CD4-positive, alpha-beta T cell treated with Interleukin-4 for 1 hour (primary cell): ENCODE data around the gene TJP2.

Experiments used
- DNase-seq, 2 donors: peaks; one replicate each; pipeline ENCODE4 v3.0.0-alpha.2; 2020 to 2022

TJP2 gene

GRCh38 chr9:69193685-69194032, 19.6 kb downstream of the TJP2 start:
- DNase-seq, result no peak

GRCh38 chr9:69194702-69195418, 20.8 kb downstream of the TJP2 start:
- DNase-seq, result no peak

- DNase-seq, result no peak
Observed at GRCh38 chr9:69195668-69196067, 21.6 kb downstream of the TJP2 start.

GRCh38 chr9:69197687-69198086, 23.6 kb downstream of the TJP2 start:
- no peak for DNase-seq

DNA sequence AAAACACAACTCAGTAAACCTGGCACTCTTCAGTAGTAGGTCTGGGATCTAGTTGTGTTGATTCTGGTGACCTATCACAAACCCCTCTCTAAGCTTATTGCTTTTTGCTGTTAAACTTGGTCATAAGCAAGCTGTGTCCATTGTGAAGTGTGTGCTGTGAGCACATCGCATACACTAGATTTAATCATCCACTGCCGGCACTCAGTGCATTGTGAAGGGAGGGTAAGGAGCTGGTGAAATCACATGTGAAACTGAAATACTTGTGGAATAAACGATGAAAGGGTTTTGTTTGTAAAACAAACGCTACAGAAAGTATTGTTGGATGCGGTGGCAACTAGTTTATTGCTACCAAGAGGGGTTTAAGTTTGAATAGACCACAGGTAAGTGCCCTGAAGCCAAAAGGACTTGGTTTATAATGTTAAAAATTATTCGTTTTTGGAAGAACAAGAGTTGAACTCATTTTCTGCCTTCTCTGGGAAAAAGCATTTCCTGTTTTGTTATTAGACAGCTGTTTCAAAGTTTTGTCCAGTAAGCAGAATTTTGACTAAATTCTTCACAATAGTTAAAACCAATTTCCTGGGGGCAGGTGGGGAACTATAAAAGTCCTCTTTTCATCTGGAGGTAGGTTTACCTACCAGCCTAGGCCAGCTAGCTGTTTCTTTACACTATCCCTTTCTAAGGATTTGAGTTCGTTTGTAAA, 24.6 kb downstream of the TJP2 start:
- no peak for DNase-seq

DNA sequence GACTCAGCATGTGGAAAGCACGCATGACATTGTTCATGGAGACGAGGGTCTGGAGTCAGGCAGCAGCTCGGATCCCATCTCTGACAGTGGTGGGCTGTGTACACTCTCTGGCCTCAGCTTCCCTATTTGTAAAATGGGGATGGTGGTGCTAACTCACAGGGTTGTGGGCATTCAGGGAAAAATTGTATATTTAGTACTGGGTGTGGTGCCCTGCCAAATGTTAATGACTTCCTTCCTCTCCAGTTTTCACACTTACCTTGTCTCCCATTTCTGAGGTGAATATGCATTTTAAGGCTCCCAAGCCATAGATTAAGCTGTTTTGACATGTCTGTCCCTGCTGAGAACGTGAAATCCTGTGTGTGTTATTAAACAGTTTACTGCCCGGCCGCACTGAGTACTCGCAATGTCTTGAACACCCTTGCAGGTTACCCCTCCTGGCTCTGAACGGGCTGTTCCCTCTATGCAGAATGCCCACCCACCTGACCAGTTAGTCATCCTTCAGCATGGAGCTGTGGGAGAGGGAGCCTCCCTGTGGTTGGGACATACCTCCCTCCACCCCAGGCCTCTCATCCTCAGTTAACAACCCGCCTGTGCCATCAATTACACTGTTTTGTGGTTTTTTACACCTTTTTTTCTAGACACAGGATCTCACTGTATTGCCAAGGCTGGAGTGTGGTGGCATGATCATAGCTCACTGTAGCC, 25.8 kb downstream of the TJP2 start:
- no peak for DNase-seq

- no peak for DNase-seq
Observed at GRCh38 chr9:69202556-69202955, 28.5 kb downstream of the TJP2 start.

DNA sequence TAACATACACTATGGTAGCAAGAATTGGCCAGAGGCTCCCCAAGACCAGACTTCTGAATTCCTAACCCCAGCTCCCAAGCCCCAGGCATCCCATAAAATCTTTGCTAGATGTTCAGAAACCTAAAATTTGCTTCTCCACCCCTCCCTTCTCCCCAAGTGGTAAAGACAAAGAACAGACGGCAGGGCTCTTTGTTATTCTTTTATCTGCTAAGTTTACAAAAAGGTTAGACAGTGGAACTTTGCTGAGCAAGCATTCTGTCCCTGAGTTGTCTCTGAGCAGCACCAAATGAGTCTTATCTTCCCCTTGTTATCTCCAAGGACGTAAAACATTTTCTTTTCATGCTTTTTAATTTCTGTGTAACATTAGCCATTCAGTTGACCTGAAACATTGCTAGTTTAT, 30.2 kb downstream of the TJP2 start:
- DNase-seq, result no peak

- no peak for DNase-seq
Observed at GRCh38 chr9:69204849-69205248, 30.8 kb downstream of the TJP2 start.

- DNase-seq, result no peak
Observed at GRCh38 chr9:69206047-69206446, 32.0 kb downstream of the TJP2 start.

GRCh38 chr9:69207503-69207902, 33.4 kb downstream of the TJP2 start:
- DNase-seq, result no peak

DNA sequence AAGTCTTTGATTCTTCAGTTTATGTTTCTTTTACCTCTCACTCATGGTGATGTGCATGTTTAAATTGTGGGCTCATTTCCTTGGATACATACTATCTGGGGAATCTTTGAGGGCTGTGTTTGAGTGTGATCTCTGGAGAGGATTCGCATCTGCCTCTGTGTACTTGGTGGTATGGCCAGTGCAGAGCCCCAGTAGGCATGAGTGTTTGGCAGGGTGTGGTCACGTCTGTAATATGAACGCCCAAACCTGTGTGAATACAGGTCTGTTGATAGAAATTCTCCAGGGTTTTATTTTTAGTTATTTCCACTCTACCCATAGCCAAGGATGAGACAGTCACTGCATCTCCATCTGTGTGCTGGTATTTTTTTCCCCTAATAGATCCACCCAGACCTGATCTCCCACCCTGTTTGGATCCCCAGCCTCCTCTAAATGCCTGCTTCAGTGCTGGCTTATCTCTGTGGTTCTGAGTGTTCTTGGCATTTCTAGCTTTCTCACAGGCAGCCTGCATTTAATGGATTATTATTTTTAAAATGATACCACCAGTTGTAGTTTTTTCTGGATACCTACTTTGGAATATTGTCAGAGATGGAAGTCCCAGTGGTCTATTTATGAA, 37.5 kb downstream of the TJP2 start:
- DNase-seq, result no peak

DNA sequence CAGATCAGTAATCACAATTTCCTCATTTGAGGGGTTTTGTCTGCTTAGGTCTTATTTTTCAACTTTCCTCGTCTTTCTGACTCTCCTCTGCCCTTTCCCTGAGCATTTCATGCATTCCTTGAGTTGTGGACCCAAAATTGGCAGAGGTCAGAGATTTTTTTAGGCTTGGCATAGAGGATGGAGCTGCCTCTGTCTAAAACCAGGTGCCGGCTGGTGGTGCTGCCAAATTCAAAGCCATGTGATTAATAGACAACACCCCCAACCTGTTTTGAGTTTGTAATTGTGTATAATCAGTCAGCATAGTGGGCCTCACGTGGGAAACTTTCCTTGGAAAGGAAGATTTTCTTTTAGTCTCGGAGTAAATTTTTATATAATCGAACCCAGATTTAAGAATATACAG, 39.6 kb downstream of the TJP2 start:
- DNase-seq, result no peak

DNA sequence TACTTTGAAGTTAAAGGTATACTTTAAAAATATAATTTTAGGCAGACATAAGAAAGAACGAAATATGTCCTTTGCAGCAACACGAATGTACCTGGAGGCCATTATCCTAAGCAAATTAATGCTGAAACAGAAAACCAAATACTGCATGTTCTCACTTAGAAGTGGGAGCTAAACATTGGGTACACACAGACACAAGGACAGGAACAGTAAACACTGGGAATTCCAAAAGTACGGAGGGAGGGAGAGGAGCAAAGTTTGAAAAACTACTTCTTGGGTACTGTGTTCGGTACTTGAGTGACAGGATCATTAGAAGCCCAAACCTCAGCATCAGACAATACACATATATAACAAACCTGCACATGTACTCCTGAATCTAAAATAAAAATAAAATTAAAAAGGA, 40.9 kb downstream of the TJP2 start:
- DNase-seq, result no peak

DNA sequence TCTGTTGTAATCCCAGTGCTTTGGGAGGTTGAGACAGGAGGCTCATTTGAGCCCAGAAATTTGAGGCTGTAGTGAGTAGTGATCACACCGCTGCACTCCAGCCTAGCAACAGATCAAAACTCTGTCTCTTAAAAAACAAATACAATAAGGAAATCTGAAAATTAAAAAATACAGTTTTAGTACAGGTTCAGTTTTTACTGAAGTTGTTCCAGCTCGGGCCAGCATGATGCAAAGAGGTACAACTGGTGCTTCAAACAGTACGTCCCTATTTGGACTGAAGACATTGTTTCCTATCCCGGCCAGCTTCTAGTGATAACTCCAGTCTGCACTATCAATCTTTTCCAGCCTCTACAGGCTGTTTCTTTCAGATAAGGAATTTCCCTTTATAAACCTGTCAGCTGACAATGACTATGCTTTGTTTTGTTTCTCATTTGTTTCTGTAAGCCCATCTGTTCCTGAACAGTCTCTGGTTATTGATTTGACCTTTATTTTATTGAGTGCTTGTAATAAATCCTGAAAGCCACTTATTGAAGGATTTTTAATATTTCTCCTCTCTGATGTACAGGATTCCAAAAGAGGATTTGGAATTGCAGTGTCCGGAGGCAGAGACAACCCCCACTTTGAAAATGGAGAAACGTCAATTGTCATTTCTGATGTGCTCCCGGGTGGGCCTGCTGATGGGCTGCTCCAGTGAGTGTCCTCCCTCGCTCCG, 41.9 kb downstream of the TJP2 start:
- no peak for DNase-seq

DNA sequence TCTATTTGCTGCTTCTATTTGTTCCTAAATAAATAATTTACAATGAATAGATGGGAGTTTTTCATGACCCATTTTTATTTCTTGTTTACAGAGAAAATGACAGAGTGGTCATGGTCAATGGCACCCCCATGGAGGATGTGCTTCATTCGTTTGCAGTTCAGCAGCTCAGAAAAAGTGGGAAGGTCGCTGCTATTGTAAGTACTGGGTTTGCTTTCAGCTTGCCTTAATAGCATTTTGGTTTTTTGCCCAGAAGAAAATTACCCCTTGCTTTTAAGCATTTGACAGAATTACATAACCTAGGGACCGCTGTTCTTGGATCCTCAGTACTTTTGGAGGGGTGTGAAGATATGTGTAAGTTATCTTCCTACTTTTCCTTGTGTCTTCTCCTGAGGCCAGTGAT, 44.1 kb downstream of the TJP2 start:
- DNase-seq, result no peak

- no peak for DNase-seq
Observed at GRCh38 chr9:69221036-69221435, 47.0 kb downstream of the TJP2 start.

GRCh38 chr9:69222970-69223369, 48.9 kb downstream of the TJP2 start:
- no peak for DNase-seq

GRCh38 chr9:69223605-69224004, 49.5 kb downstream of the TJP2 start:
- no peak for DNase-seq

DNA sequence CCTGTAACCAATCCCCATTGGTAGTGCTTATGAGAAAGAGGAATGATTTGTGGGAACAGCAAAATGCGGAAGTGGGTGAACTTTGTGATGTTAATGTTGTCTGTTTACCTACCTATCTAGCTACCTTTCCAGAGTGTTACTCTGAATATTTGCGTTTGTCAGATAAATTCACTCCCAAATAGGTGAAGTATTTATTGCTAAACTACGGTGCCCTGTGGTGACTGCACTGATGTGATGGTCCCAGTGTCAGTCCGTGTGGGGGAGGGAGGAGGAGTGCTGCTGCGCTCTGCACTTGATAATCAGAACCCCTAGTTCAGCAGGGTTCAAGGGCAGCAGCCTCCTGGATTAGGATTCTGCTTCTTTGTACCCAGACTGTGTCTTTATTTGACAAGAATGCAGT, 55.3 kb downstream of the TJP2 start:
- no peak for DNase-seq

GRCh38 chr9:69232135-69232534, 58.1 kb downstream of the TJP2 start:
- DNase-seq, result no peak

GRCh38 chr9:69234683-69235082, 60.6 kb downstream of the TJP2 start:
- DNase-seq, result no peak

GRCh38 chr9:69236188-69236587, 62.1 kb downstream of the TJP2 start:
- DNase-seq, result no peak
